Stimulated activated CD8-positive, alpha-beta memory T cell treated with anti-CD3 and anti-CD28 coated beads, Interleukin-7, amount 100 ng/mL, for 24 hours (primary cell): ENCODE data around the gene KBTBD4.
"Not testable (repeated sequence)": the region's sequence is repeated elsewhere in the genome, so short reads cannot be mapped to it uniquely, and the experiment has no call there.

ENCODE experiments used
- DNase-seq: peaks from one replicate; pipeline ENCODE4 v3.0.0-alpha.2; 2020; ENCODE audit warnings: low read depth

Gene KBTBD4

GRCh38 chr11:47589977-47590861 lies 11.4 kb upstream of the KBTBD4 start:
- DNase-seq = no peak

- DNase-seq = no peak
Measured at GRCh38 chr11:47589584-47589976, 10.8 kb upstream of the KBTBD4 start.

GRCh38 chr11:47589118-47589517 lies 10.3 kb upstream of the KBTBD4 start:
- DNase-seq = no peak

GRCh38 chr11:47587723-47588326 lies 9.1 kb upstream of the KBTBD4 start:
- DNase-seq = no peak

- no peak for DNase-seq
Measured at GRCh38 chr11:47587039-47587716, 8.4 kb upstream of the KBTBD4 start.

- no peak for DNase-seq
Measured at GRCh38 chr11:47586098-47586855, 7.5 kb upstream of the KBTBD4 start, which contains the start of gene FAM180B. FAM180B (plus strand) TSS chr11:47586678; CDS start chr11:47586769, 91 bp downstream.

GRCh38 chr11:47583844-47584243 lies 5.1 kb upstream of the KBTBD4 start:
- no peak for DNase-seq

- no peak for DNase-seq
Measured at GRCh38 chr11:47577460-47578041, 1.2 kb downstream of the KBTBD4 start.

- no peak for DNase-seq
Measured at GRCh38 chr11:47573321-47573720, 5.4 kb downstream of the KBTBD4 start.

GRCh38 chr11:47572715-47573255 lies 6.0 kb downstream of the KBTBD4 start:
- DNase-seq = no peak

GRCh38 chr11:47571895-47572294 lies 6.9 kb downstream of the KBTBD4 start:
- DNase-seq = no peak

GRCh38 chr11:47571357-47571729 lies 7.4 kb downstream of the KBTBD4 start:
- DNase-seq = no peak

- DNase-seq = no peak
Measured at GRCh38 chr11:47570651-47571356, 8.0 kb downstream of the KBTBD4 start.

- DNase-seq = no peak
Measured at GRCh38 chr11:47569646-47570045, 9.1 kb downstream of the KBTBD4 start.

GRCh38 chr11:47566149-47566698 lies 12.5 kb downstream of the KBTBD4 start:
- no peak for DNase-seq

GRCh38 chr11:47565340-47566148 lies 13.2 kb downstream of the KBTBD4 start, which contains the start of gene PTPMT1:
PTPMT1 (plus strand) TSS chr11:47565599; CDS start chr11:47565623, 24 bp downstream.
- DNase-seq = peak; percentile 40

GRCh38 chr11:47564933-47565339 lies 13.8 kb downstream of the KBTBD4 start:
- DNase-seq = no peak

GRCh38 chr11:47564366-47564765 lies 14.4 kb downstream of the KBTBD4 start:
- not testable (repeated sequence) for DNase-seq

GRCh38 chr11:47562393-47562792 lies 16.4 kb downstream of the KBTBD4 start:
- DNase-seq = not testable (repeated sequence)
